GM23338 (cell line): Measurements from ENCODE around the gene MYCBP2. TPM values are rescaled to one million over a fixed set of nuclear protein-coding genes. Genes with fewer than 3 reads are reported as not detected.

Experiments used
- ATAC-seq: fragments of 200-7000 bp; cut with Tn5 transposase; 3 replicates; pipeline ENCODE4 v1.9.1; 2020
- DNase-seq: peaks from one replicate; pipeline ENCODE4 v3.0.0-alpha.2; 2015; ENCODE audit warnings: low spot score
- H2AFZ ChIP-seq: fragments of 200-600 bp; sonication (generic); 2 replicates; pipeline ENCODE4 v1.8.0; 2016; ENCODE audit warnings: antibody characterized with exemption, mild to moderate bottlenecking, moderate library complexity
- H3F3A ChIP-seq: fragments of 200-600 bp; sonication (generic); replicated peaks from 2 replicates; pipeline ENCODE4 v1.8.0; 2017; ENCODE audit warnings: antibody characterized with exemption, mixed run types, low read depth
- H3K27ac ChIP-seq: fragments of 200-600 bp; sonication (generic); 2 replicates; pipeline ENCODE4 v1.6.1; 2016; ENCODE audit warnings: low read depth
- H3K27me3 ChIP-seq: fragments of 200-600 bp; sonication (generic); 2 replicates; pipeline ENCODE4 v1.8.0; 2016; ENCODE audit warnings: mild to moderate bottlenecking, mixed run types, moderate library complexity; ENCODE audit not compliant: insufficient read depth
- H3K36me3 ChIP-seq: fragments of 200-600 bp; sonication (generic); 2 replicates; pipeline ENCODE4 v1.8.0; 2016; ENCODE audit warnings: mild to moderate bottlenecking; ENCODE audit not compliant: insufficient read depth
- H3K4me1 ChIP-seq: fragments of 200-600 bp; sonication (generic); 2 replicates; pipeline ENCODE4 v1.8.0; 2016; ENCODE audit warnings: mild to moderate bottlenecking, moderate library complexity; ENCODE audit not compliant: insufficient read depth
- H3K4me2 ChIP-seq: fragments of 200-600 bp; sonication (generic); 2 replicates; pipeline ENCODE4 v1.7.1; 2017; ENCODE audit warnings: mixed run types
- H3K4me3 ChIP-seq: fragments of 200-600 bp; sonication (generic); 2 replicates; pipeline ENCODE4 v1.6.1; 2016; ENCODE audit warnings: mixed run types
- H3K79me2 ChIP-seq: fragments of 200-600 bp; sonication (generic); replicated peaks from 2 replicates; pipeline ENCODE4 v1.8.0; 2017; ENCODE audit warnings: mild to moderate bottlenecking; ENCODE audit not compliant: insufficient read depth
- H3K9me2 ChIP-seq: fragments of 200-600 bp; sonication (generic); 2 replicates; pipeline ENCODE4 v1.8.0; 2017; ENCODE audit not compliant: insufficient read depth
- H4K20me1 ChIP-seq: fragments of 200-600 bp; sonication (generic); replicated peaks from 2 replicates; pipeline ENCODE4 v1.8.0; 2017; ENCODE audit warnings: mild to moderate bottlenecking; ENCODE audit not compliant: insufficient read depth
- H3K27ac Mint-ChIP-seq: 2 replicates; pipeline ENCODE4 v1.8.0; 2020; ENCODE audit warnings: inconsistent platforms, mild to moderate bottlenecking, moderate library complexity, mixed read lengths
- H3K27me3 Mint-ChIP-seq: 3 replicates; pipeline ENCODE4 v1.8.0; 2022; ENCODE audit warnings: low read depth, mild to moderate bottlenecking, moderate library complexity, mixed read lengths, inconsistent platforms; ENCODE audit not compliant: insufficient read depth, poor library complexity
- H3K36me3 Mint-ChIP-seq: 3 replicates; pipeline ENCODE4 v1.8.0; 2021; ENCODE audit warnings: low read depth, mild to moderate bottlenecking, inconsistent platforms, moderate library complexity, mixed read lengths
- H3K4me1 Mint-ChIP-seq: 3 replicates; pipeline ENCODE4 v1.8.0; 2020; ENCODE audit warnings: mild to moderate bottlenecking, inconsistent platforms, mixed read lengths
- H3K4me3 Mint-ChIP-seq: 3 replicates; pipeline ENCODE4 v1.8.0; 2021; ENCODE audit warnings: moderate library complexity, mild to moderate bottlenecking, inconsistent platforms, mixed read lengths
- H3K9me3 Mint-ChIP-seq: 3 replicates; pipeline ENCODE4 v1.8.0; 2020; ENCODE audit warnings: moderate library complexity, mild to moderate bottlenecking, inconsistent platforms, mixed read lengths
- CTCF ChIP-seq, 2 experiments: fragments of 200-600 bp in 1 of 2; sonication (generic) in 1 of 2; conservative IDR thresholded peaks; 2 replicates each; pipeline versions ENCODE4 v1.5.1 to v1.6.1; 2016 to 2017; ENCODE audit warnings: antibody characterized with exemption in 2 of 2, low read depth in 2 of 2, mild to moderate bottlenecking in 2 of 2, moderate library complexity in 1 of 2
- ETS1 ChIP-seq: IDR thresholded peaks from 2 replicates; pipeline ENCODE4 v1.6.1; 2016; ENCODE audit warnings: antibody characterized with exemption
- EZH2 ChIP-seq: fragments of 200-600 bp; sonication (generic); IDR thresholded peaks from one replicate; pipeline ENCODE4 v1.8.0; 2017; ENCODE audit warnings: antibody characterized with exemption, mild to moderate bottlenecking, low read depth; ENCODE audit not compliant: unreplicated experiment
- NANOG ChIP-seq: IDR thresholded peaks from 2 replicates; pipeline ENCODE4 v1.6.1; 2016; ENCODE audit warnings: antibody characterized with exemption, borderline replicate concordance
- STAT1 ChIP-seq: IDR thresholded peaks from one replicate; pipeline ENCODE4 v1.6.1; 2016; ENCODE audit warnings: antibody characterized with exemption; ENCODE audit not compliant: unreplicated experiment
- ZNF114 ChIP-seq: fragments of 250-450 bp; sonication (Bioruptor Pico); IDR thresholded peaks from 2 replicates; pipeline ENCODE4 v1.5.0; 2020; ENCODE audit warnings: mild to moderate bottlenecking, moderate library complexity
- ZNF462 ChIP-seq: fragments of 250-450 bp; sonication (Bioruptor Pico); IDR thresholded peaks from 2 replicates; pipeline ENCODE4 v1.5.0; 2020; ENCODE audit warnings: mild to moderate bottlenecking, moderate library complexity
- polyA plus RNA-seq: library from polyadenylated mRNA; unstranded; fragments of >200 nt; fragmentation: Nextera tagmentation; extraction: Ambion mirVana; gene quantifications from 2 replicates; pipeline ENCODE4 v1.2.1, GENCODE V29; 2016
- total RNA-seq: library from RNA; depleted of rRNA; stranded (reverse); fragments of >200 nt; shearing (Covaris generic); gene quantifications from 2 replicates; pipeline ENCODE4 v1.2.3, GENCODE V29; 2014

The MYCBP2 gene
- total and polyA plus RNA-seq, 2 experiments from 2014 or later = 54.6 to 77.2 TPM

GRCh38 chr13:77343841-77344240, 16.9 kb upstream of the MYCBP2 start:
- H3F3A ChIP-seq = no peaks in the 10 kb centered on the region
- Mint-ChIP-seq H3K27me3 (peaks cover 4% of the 10 kb centered on the region), H3K9me3 (no peaks in the 10 kb centered on the region), H3K4me3 (no peak overlapping the region), H3K27ac (no peak overlapping the region), H3K36me3 (no peaks in the 10 kb centered on the region), H3K4me1 (no peaks in the 10 kb centered on the region)
- no peak overlapping the region for H2AFZ ChIP-seq
- H3K27ac ChIP-seq = no peak overlapping the region
- no peak for TF ChIP-seq CTCF (conservative IDR thresholded peaks at IDR 0.05; ENCODE audit: low read depth in 2 of 2)
- no peak for TF ChIP-seq EZH2
- TF ChIP-seq ZNF462 (CRISPR knock-in tag) = no peak
- TF ChIP-seq STAT1 = no peak
- no peak for TF ChIP-seq ZNF114 (CRISPR knock-in tag)
- no peak for TF ChIP-seq ETS1
- TF ChIP-seq NANOG = no peak
- H3K9me2 ChIP-seq = 0 out of 2 replicates have a peak, but pooled peaks cover 4% of the 10 kb centered on the region
- ATAC-seq (no peak), DNase-seq (no peak)
- no peaks in the 10 kb centered on the region for H3K79me2 ChIP-seq
- no peaks in the 10 kb centered on the region for H3K27me3 ChIP-seq
- H3K36me3 ChIP-seq = no peaks in the 10 kb centered on the region
- H3K4me1 ChIP-seq = no peaks in the 10 kb centered on the region
- H4K20me1 ChIP-seq = no peaks in the 10 kb centered on the region
- no peak overlapping the region for H3K4me2 ChIP-seq
- no peak overlapping the region for H3K4me3 ChIP-seq
